C4-2B (cell line): ENCODE measurements around the gene MAP2.

Experiments used
- ZFX ChIP-seq: fragments of 450-650 bp; IDR thresholded peaks from 2 replicates; pipeline ENCODE4 v1.6.1; 2017
- TF ChIP-seq, protein P1 (sequence below): fragments of 450-650 bp; conservative IDR thresholded peaks from 2 replicates; pipeline ENCODE4 v1.5.1; 2017; ENCODE audit warnings: mild to moderate bottlenecking

DNA sequence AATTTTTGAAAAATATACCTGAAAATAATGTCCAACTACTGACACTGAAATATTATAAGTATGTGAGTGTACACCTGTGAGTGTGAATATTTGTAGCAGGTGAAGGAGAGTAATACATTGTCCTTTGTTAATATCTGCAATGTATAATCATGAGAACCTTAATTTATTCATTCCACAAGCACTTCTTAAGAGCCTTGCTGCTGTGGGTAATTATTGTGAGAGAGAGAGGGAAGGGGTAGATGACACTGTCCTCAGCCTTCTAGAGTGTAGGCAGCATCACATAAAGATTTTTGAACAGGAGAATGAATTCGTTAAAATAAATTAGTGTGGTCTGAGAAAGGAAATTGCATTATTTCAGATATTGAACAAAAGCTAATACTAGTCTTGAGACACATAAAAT, 157.2 kb downstream of the MAP2 start:
- TF ChIP-seq, protein P1, sequence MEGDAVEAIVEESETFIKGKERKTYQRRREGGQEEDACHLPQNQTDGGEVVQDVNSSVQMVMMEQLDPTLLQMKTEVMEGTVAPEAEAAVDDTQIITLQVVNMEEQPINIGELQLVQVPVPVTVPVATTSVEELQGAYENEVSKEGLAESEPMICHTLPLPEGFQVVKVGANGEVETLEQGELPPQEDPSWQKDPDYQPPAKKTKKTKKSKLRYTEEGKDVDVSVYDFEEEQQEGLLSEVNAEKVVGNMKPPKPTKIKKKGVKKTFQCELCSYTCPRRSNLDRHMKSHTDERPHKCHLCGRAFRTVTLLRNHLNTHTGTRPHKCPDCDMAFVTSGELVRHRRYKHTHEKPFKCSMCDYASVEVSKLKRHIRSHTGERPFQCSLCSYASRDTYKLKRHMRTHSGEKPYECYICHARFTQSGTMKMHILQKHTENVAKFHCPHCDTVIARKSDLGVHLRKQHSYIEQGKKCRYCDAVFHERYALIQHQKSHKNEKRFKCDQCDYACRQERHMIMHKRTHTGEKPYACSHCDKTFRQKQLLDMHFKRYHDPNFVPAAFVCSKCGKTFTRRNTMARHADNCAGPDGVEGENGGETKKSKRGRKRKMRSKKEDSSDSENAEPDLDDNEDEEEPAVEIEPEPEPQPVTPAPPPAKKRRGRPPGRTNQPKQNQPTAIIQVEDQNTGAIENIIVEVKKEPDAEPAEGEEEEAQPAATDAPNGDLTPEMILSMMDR, result no peak
- no peak for TF ChIP-seq ZFX
